Stimulated activated CD4-positive, alpha-beta T cell treated with anti-CD3 and anti-CD28 coated beads, Interleukin-1b, Interleukin-23, amount 100 ng/mL, for 48 hours (primary cell): ENCODE results near the gene SZT2.
"Not testable (repeated sequence)": the region's sequence is repeated elsewhere in the genome, so short reads cannot be mapped to it uniquely, and the experiment has no call there.

ENCODE experiments used
- DNase-seq: peaks from one replicate; pipeline ENCODE4 v3.0.0-alpha.2; 2020

Gene SZT2

DNA sequence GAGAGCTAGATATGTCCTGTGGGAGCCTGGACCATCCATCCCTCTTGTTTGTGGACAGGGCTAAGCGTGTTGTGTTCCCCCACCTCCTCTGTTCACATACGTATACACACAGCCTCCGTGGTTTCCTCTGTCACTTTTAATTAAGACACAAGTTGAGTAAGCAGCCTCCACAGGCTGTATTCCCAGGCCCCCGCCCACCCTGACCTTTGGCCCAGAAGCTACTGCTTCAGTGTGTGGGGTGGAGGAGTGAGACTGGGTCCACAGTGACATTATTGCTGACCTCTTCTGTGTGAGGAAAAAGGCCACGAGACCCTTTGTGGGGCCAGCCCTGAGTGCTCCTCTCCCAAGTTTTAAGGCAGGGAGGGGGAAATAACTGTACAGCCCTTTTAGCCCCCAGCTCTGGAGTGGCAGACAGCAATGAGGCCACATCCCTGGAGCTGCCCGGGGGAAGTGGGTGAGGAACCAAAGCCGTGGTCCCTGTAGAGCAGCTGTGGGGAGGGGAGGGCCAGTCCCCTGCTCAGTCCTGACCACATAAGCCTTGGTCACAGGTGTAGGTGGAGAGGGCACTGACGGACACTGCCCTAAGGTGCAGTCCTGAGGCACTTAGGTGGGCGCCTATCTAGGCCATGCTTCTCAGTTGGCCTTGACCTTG is 26.3 kb upstream of the SZT2 start:
- DNase-seq, result no peak

DNA sequence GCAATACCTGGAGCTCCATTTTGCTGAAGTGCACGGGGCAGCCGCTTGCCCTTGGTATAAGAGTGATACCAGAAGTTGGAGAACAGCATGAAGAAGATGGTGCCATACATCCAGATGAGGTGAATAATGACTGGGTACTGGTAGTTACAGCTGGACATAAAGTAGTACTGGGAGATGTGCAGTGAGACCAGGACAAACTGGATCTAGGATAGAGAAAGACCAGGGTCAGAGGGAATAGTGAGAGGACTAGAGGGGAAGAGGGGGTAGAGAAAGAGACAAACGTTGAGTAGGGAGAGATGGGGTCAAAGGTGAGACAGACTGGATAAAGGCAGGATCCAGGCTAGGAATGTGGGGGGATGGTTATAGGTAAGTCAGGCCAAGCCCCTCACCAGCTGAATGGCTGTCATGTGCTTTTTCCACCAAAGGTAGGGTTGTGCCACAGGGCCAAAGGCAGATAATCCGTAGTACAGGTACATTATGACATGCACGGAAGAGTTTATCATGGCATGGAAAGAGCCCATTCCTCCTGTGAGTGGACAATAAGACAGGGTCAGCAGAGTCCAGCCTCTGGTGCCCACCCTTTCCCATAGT is 25.7 kb upstream of the SZT2 start:
- DNase-seq, result no peak

DNA sequence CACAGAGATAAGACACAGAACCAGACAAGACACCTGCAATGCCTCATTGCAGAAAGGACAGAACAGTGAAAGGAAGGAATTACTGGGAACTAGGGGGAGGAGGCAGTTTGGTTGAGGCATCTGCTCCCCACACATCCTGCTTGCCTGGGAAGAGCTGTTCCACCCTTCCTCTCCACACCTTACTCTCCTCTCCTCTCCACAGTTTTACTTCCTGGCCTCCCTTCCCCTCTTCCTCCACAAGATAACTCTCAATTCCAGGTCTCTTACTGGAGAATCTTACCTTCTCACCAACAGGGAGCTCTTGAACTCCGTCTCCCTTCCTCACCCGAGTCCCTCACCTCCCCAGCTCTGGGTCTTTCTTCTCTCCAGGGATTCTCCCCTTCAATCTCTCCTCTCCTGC is 24.0 kb upstream of the SZT2 start:
- DNase-seq, result no peak

DNA sequence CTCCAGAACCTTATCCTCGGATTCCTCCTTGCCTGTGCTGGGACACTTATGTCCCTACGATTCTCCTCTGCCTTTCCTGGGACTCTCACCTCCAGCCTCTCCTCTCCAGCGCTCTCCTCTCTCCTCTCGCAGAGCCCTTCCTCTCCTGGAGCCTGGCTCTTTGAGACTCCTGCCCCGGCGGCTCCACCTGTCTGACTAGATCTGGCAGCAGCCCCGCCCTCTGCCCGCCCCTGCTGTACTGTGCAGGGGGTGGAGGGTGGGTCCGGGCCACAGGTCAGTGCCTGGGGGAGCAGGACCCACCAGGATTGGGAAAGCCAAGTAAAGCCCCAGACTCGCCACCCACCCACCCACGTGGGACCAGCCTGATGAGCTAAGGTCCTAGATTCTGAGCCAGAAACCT is 23.5 kb upstream of the SZT2 start:
- DNase-seq, result no peak

DNA sequence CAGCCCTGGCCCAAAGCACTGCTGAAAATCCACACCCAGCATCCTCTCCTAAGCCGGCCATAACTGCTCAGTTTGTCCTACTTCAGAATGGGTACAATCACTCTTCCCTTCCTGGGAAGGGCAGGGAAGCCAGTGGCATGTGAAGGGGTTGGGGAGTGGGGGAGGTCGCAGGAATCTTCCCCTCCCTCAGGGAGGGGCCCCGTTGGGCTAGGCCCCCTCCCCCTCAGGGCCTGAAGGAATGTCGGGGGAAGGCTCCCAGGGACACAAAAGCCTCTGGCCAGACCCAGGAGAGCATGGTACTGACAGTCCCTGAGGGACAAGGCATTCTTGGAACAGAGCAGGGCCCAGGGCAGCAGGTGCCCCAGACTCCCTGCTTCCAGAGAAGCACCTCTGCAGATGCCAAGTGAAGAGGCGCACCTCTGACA is 23.1 kb upstream of the SZT2 start:
- no peak for DNase-seq

DNA sequence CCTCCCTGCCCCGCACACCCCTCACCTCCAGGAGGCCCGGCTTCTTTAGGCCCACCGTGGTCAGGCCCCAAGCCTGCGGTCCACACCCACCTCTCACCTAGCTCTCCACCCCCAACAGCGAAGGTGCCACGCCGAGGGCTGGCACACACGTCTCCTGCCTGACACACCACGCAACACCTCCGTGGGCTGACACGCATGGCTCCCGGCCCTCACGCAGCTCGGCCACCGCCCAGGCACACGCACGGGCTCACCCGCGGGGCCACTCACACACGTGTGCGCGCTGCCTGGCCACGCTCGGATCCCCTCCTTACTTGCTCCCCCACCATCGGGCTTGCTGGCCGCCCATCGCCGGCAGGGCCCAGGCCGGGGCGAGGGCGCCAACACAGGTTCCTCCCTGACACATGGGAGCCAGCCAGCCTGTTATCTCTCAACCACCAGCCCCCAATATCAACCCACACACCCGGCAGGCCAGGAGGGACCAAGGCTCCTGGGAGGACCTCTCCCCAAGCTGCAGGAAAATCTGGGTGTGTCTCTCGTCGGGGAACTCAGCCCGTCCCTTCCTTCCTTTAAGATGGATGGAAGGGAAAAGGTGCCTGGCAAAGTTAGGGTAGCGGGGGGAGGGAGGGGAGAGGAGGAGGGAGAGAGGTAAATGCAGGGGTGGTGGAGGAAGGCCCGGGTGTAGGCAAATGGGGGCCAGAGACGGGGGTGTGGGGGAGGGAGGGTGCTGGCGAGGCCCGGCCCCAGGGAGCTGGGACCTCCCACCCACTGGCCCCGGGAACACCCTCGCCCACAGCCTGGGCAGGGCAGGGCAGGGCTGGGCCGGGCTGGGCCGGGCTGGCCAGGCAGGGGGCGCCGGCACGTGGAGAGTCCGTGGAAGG is 22.4 kb upstream of the SZT2 start:
- peak; percentile 39 for DNase-seq

DNA sequence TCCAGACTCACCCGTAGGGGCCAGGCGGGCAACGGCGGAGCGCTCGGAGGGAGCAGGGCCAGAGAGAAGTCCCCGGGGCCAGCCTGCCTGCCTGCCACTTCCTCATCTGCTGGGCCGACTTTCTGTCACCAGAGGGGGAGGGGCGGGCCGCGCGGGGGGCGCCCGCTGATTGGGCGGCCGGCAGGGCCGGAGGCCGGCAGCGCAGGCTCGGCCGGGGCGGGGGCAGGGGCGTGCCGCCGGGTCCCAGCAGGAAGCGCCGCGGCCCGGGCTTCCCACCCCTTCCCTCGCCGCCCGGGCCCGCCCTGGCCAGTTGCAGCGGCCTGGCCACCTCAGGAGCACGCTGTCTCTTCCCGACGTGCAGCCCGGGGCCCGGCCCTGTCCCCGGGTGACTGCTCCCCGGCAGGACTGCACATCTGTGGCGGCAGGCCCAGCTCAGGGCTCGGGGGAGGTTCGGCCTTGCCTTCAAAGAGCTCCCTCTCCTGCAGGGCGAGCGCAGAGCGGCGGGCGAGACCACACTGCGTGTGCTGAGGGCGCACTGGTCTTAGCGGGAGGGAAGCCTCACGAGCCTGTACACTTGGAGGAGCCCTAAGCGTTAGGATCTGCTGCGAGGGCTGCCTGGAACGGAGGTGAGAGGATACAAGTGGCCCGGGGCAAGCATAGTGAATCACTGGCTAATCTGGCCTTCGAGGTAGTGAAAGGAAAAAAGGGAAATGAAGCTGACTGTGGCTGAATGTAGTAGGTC is 21.6 kb upstream of the SZT2 start, which contains the start of gene ELOVL1:
ELOVL1 (minus strand) TSS at position 108 of the 742 bp plus-strand sequence. CDS start 2,402 bp downstream, outside the sequence.
- DNase-seq, result peak; percentile 86

DNA sequence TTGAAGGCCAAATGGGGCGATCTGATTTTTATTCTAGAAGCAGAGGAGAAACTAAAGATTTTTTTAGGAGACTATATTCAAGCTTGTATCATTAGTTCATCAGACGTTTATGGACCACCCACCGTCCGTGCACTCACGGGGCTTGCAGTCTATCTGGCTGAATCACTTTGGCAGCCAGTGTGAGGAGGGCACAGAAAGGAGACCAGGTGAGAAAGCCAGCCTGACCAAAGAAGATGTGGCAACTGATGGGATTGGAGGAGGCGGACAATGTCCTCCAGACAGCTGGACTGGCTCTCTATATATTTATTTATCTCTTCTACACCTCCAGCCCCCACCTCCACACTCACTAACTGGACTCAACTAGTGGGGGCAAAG is 21.1 kb upstream of the SZT2 start:
- no peak for DNase-seq

DNA sequence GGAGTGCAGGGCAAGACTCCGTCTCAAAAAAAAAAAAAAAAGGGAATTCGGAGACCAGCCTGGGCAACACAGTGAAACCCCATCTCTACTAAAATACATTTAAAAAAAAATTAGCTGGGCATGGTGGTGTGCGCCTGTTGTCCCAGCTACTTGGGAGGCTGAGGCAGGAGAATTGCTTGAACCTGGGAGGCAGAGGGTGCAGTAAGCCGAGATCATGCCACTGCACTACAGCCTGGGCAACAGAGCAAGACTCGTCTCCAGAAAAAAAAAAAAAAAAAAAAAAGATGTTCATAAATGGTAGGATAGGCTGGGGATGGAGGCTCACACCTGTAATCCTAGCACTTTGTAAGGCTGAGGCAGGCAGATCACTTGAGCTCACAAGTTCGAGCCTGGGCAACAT is 19.9 kb upstream of the SZT2 start:
- DNase-seq, result not testable (repeated sequence)

DNA sequence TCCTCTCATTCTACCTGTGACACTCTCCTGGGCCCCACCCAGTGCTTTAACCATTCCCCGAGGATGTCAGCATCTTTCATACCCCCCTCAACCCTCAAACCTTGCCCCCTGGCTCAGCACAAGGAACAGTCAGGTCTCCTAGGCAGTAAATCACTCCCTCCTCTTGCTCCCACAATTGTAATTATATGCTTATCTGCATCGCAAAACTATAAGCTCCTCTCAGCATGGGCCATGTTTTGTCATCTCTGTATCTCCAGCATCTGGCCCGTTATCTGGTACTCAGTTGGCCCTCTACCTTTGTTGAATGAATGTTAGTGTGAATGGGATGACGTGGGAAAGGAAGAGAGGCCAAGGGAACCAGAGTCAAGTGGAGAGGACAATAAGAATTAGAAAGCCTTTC is 19.1 kb upstream of the SZT2 start:
- DNase-seq, result no peak

DNA sequence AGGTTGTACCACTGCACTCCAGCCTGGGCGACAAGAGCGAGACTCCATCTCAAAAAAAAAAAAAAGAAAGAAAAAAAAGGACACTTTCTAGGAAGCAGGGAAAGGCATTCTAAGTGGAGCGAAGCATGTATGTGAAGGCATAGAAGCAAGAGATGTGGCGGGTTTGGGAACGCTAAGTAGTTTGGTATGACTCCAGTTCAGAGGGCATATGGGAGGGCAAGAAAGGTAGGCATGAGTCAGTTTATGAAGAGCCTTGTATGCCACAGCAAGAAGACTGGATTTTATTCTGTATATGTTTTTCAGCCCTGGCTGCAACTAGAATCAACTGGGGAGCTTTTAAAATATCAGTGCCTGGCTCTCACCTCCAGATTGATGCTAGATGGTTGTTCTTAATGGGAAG is 17.5 kb upstream of the SZT2 start:
- no peak for DNase-seq

DNA sequence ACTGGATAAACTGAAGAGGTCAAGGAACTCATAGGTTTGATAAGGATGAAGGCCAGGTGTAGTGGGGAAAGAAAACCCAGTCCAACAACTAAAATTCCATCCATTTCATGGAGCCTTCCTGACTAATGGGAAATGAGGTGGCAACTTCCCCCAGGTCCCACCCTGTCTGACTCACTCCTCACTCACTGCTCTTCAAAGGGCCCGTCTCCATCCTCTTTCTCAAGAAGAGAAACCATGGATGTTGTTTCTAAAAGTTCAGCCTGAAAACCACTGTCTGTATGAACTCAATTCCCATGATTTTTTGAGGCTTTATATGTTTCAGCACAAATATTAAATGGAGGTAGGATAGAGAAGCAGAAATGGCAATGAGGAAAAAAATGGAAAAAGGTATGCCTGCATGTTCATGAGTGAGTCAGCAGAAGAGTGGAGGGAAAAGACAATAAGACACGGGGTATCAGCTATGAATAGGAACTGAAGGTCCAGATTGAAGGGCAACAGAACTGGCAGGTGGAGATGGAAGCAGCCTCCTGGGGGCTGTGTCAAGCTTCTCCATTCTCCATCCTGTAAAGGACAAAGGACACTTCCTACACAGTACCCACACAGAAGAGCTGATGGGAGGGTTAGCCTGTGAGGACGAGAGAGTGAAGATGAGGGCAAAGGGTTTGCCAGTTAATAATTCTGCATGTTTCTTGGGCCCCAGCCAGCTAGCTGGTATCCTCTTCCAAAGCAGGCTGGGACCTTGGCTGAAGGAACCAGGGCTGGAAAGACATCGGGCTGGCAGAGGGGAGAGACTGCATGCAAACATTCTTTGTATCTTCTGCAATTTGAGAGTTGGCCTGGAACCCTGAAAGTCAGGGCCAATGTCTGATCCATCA is 16.4 kb upstream of the SZT2 start:
- no peak for DNase-seq

DNA sequence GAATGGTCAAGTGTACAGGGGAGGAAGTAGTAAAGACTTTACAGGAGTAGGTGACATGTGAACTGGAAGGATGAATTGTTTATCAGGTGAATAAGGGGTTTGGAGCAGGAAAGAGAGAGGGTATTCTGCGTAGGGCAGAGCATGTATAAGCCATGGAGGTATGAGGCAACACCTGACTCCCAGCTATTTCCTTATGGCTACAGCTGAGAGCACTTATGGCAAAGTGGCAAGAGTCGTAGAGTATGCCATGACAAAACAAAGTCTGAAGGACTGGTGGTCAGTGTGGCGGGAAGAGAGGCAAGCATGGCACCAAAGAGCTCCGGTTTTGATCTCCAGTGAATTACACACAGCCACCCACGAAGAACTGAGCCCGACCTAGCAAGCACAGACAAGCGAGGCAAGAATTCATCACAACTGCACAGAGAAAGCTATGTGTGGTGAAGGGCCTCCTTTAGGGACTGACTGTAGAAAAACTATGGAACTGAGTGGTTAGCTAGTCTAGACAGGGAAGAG is 12.9 kb upstream of the SZT2 start:
- DNase-seq, result no peak

DNA sequence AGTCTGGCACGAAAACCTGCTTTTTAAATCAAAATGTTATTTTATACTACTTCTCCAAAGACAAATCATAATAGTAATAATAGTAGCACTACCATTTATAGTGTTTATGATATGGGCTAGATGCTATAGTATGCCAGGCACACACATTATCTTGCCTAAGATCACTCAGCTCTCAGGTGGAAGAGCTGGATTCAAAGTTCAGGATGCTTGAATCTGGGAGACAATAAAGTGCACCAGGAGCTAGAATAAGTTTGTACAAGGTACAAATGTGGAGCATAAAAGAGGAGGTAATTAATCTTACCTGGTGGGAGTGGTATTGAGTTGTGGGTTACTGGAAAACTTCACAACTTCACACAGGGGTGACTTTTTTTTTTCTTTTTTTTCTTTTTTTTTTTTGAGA is 11.9 kb upstream of the SZT2 start:
- DNase-seq, result no peak

DNA sequence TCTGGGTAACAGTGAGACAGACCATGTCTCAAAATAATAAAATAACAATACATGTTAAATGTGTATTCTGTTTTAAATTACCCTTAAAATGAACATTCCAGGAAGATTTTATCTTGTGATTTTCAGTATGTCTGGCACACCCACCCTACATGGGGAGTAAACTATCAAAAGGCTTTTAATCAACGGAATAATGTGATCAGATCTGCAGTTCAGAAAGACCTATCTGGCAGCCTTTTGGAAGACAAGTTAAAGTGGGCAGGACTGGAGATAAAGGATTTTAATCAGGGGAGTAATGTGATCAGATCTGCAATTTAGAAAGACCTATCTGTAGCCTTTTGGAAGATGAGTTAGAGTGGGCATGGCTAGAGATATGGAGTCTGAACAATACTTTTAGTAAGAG is 10.2 kb upstream of the SZT2 start:
- no peak for DNase-seq

DNA sequence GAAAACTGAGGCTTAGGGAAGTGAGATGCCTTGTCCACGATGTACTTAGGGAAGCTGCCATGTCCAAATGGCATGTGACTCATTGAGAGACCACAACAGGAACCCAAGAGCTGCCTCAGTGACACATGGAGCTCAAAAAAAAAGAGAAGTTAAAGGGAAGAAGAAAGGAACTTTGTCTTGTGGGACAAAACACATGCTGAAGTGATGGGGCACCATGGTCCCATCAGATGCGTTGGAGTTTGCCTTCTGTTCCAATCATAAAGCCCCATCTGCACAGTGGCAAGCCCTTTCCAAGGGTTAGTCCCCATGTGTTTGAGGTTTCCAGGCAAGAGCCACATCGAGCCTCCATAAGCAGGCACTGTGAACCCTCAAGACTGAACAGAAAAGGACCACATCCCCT is 8.1 kb upstream of the SZT2 start:
- DNase-seq, result no peak

DNA sequence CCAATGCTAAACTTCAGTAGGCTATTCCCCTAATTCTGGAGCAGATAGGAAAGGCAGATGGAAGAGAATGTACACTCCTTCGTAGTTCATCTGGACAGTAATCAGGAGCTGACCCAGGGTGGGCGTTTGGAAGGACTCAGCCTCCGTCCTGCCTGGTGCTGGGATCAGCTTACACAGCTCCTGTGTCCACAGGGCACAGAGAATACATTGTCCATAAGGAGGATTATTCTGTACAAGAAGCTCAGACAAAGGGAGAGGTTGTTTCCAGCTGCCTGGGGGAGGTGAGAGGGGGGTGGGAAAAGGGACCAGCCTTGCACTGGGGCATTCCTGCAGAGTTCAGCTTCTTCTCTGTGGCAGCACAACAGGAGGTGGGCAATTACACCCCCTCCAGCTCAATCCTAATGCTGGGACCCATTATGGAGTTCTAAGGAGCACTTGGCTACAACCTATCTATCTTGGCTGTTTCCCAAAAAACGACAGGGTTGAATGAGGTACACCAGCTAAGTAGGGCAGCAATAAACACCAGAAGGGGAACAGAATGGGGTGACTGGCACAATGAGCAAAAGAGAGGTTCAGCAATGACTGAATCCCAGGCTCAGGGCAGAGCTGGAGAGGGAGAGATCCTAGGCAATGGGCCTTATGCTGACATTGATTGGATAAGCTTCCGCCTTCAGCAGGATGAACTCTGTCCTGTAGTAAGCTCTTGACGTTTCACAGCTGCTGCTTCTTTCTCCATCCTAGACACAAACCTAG is 7.5 kb upstream of the SZT2 start:
- no peak for DNase-seq

DNA sequence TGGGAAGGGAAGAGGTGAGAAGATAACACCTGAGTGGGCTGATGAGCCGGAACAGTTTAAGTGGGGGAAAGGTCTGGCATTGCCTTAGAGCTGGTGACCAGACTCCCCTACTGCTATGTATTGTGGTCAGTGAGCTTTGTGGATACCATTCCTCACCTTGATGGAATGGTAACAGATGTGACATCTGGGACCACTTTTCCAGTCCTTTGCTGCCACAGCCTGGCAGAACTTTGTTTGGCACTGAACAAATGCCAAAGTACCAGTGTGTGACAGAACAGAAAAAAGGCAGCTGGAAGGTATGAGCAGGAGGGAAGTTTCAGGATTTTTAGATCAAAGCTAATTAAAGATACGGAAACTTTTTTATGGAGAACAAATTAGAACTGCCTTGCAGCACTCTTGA is 6.2 kb upstream of the SZT2 start:
- no peak for DNase-seq

DNA sequence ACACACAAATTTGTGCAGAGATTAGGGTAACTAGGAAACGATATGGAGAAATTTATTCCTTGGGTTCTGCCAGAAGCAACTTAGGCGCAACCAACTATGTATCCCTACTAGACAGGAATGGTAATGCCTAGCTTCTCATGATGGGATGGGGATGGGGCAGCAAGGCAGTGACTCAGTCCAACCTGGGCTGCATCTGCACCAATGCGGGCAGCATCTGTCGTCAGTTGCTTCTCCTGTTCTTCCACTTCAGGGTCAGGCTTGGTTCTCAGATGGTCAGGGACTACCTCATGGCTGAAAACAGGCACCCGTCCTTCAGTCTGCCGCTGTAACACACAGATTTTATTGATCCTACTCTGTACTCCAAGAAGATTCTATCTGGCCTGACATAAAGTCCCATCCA is 3.0 kb upstream of the SZT2 start:
- DNase-seq, result no peak

DNA sequence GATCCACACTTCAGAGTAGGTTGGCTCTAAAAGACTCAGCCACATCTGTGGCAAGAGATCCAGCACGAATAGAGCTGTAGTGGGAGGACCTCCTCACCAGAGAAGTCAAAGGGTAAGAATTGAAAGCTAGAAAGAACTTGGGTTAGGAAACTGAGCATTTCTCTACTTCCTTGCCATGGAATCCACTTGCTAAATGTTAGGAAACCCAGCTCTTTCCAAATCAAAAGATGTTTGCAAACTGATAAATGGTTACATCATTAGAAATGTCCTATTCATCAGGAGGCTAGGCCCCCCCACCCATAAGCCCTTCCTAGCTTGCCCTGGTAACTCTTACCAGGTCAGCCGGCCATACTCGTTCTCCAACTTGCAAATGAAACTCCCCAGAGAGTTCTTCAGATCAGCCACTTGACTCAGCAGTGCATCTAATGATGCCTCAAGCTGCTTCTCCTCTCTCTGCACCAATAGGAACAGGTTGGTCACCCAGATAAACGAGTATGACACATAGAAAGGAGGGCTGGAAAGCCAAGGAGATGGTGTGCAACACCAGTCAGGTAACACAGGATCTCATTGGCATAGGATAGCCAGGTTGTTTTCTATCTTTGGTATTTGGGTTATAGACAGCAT is 1.6 kb upstream of the SZT2 start:
- no peak for DNase-seq

DNA sequence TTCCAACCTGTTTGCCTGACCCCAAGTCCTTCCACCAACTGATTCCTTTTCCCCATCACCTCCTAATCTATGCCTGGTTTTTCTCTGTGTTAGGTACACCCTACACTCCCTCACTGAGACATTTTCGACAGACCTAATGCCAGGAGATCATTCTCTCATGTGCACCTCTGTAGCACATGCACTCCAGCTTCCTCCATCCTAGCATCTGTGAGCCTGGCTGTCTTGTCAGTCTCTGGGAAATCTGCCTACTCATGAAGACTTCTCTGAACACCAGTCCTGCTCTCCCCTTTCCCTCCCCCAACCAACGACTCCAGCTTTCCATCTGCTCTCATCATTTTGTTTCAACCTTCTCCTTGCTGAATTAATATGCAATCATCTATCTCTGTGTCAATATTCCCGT is 1.1 kb upstream of the SZT2 start:
- DNase-seq, result no peak
